Panc1 (cell line): ENCODE measurements around the gene KLHL26. TPM values are rescaled to one million over a fixed set of nuclear protein-coding genes. Genes with fewer than 3 reads are reported as not detected.

ENCODE experiments used
- ATAC-seq: fragments of 200-7000 bp; cut with Tn5 transposase; 2 replicates; pipeline ENCODE4 v1.9.1; 2020; ENCODE audit warnings: mild to moderate bottlenecking, moderate library complexity
- BruUV-seq: library from RNA; stranded (reverse); fragments of 400-500 nt; replicated peaks from 2 replicates; lab custom pipeline; 2021; lab: Mats Ljungman, UMichigan
- CTCF ChIA-PET: fragments of 300-600 bp; sonication (Branson Sonifier 250); formaldehyde crosslinking; loops from one replicate; lab custom pipeline; 2022; ENCODE audit warnings: antibody characterized with exemption; lab: Charles Lee
- POLR2A ChIA-PET: fragments of 300-600 bp; sonication (Branson Sonifier 250); formaldehyde crosslinking; loops from one replicate; lab custom pipeline; 2022; ENCODE audit warnings: antibody characterized with exemption; lab: Charles Lee
- DNase-seq: peaks from one replicate; pipeline ENCODE4 v3.0.0-alpha.2; 2010; ENCODE audit warnings: low read depth, low spot score
- H3K27ac ChIP-seq: 2 replicates; pipeline ENCODE4 v1.5.1; 2011; ENCODE audit warnings: mild to moderate bottlenecking, low read length, inconsistent platforms
- H3K27me3 ChIP-seq: fragments of 200-500 bp; sonication (Bioruptor generic); 2 replicates; pipeline ENCODE4 v1.6.0; 2014; ENCODE audit warnings: low read length, inconsistent platforms; ENCODE audit not compliant: control insufficient read depth, insufficient read depth
- H3K36me3 ChIP-seq: fragments of 200-500 bp; sonication (Bioruptor generic); 2 replicates; pipeline ENCODE4 v1.5.1; 2014; ENCODE audit warnings: inconsistent platforms, mild to moderate bottlenecking, low read length, moderate library complexity; ENCODE audit not compliant: control insufficient read depth, insufficient read depth
- H3K4me1 ChIP-seq: 2 replicates; pipeline ENCODE4 v1.5.1; 2011; ENCODE audit warnings: inconsistent platforms, mild to moderate bottlenecking, low read length, moderate library complexity; ENCODE audit not compliant: control insufficient read depth, insufficient read depth
- H3K4me3 ChIP-seq, 2 experiments: 2 replicates each; pipeline ENCODE4 v1.5.1; 2011 to 2012; ENCODE audit warnings: low read depth in 2 of 2, low read length in 2 of 2, mild to moderate bottlenecking in 2 of 2, inconsistent platforms in 1 of 2, moderate library complexity in 1 of 2
- H3K9me3 ChIP-seq: fragments of 200-500 bp; sonication (Bioruptor generic); 2 replicates; pipeline ENCODE4 v1.5.1; 2014; ENCODE audit warnings: low read depth, mild to moderate bottlenecking, inconsistent platforms, low read length, moderate library complexity; ENCODE audit not compliant: control insufficient read depth, insufficient read depth
- CTCF ChIP-seq: fragments of 450-650 bp; IDR thresholded peaks from 2 replicates; pipeline ENCODE4 v1.5.1; 2017; ENCODE audit warnings: mild to moderate bottlenecking
- POLR2AphosphoS5 ChIP-seq: IDR thresholded peaks from 2 replicates; pipeline ENCODE4 v1.6.1; 2012; ENCODE audit warnings: mild to moderate bottlenecking, low read depth, low read length, moderate library complexity
- REST ChIP-seq, 2 experiments: IDR thresholded peaks; 2 replicates each; pipeline ENCODE4 v1.6.1; 2011 to 2012; ENCODE audit warnings: low read depth in 2 of 2, control low read depth in 1 of 2, low read length in 1 of 2, mild to moderate bottlenecking in 1 of 2, moderate library complexity in 1 of 2; ENCODE audit not compliant: insufficient read depth in 1 of 2
- SIN3A ChIP-seq: IDR thresholded peaks from 2 replicates; pipeline ENCODE4 v1.6.1; 2012; ENCODE audit warnings: low read depth, mild to moderate bottlenecking, low read length, moderate library complexity, borderline replicate concordance; ENCODE audit not compliant: insufficient read depth
- TCF7L2 ChIP-seq: IDR thresholded peaks from 2 replicates; pipeline ENCODE4 v1.6.1; 2011; ENCODE audit warnings: mild to moderate bottlenecking, low read depth, low read length, inconsistent platforms
- in situ Hi-C: cut with HindIII; loops from 2 replicates; pipeline ENCODE4 v1.10.0; 2016; ENCODE audit warnings: low sequenced_read_pairs, low pct_unique_long_range_greater_than_20kb
- intact Hi-C: fragments of 100-400 bp; cut with micrococcal nuclease; formaldehyde crosslinking; loops from one replicate; pipeline ENCODE4 v1.10.0; 2022; ENCODE audit not compliant: unreplicated experiment
- total RNA-seq: library from RNA; stranded (reverse); gene quantifications from one replicate; pipeline ENCODE4 v1.2.1, GENCODE V29; 2021; ENCODE audit not compliant: unreplicated experiment

The KLHL26 gene
- total RNA-seq, 1 experiment from 2014 or later, result 4.4 TPM

- H3K27ac ChIP-seq, result no peak overlapping the region
- H3K4me1 ChIP-seq, result no peaks in the 10 kb centered on the region
- DNase-seq (no peak), ATAC-seq (no peak)
- intact Hi-C loops, result no loop called here
- in situ Hi-C loops, result no loop called here
- no peak overlapping the region for H3K4me3 ChIP-seq
- BruUV-seq, result no TSS peak
- TF ChIP-seq TCF7L2 (no peak), CTCF (no peak), SIN3A (no peak), REST (IDR thresholded peaks at IDR 0.05; ENCODE audit: insufficient read depth in 1 of 2, low read depth in 2 of 2, low read length in 1 of 2) (no peak), POLR2AphosphoS5 (no peak)
- no peaks in the 10 kb centered on the region for H3K9me3 ChIP-seq
- no peaks in the 10 kb centered on the region for H3K36me3 ChIP-seq
- POLR2A ChIA-PET, result interaction anchor here (0.6 kb wide), 1 partner anchor 29 kb away, joined by 7 read pairs; no protein-coding TSS in a partner anchor
- CTCF ChIA-PET, result interaction anchor here (0.5 kb wide), 1 partner anchor 23 kb away, joined by 6 read pairs; no protein-coding TSS in a partner anchor
- H3K27me3 ChIP-seq, result no peaks in the 10 kb centered on the region
Measured at GRCh38 chr19:18649371-18650020, 12.7 kb downstream of the KLHL26 start.

- BruUV-seq, result no TSS peak
- no peak for ATAC-seq
- no peaks in the 10 kb centered on the region for H3K9me3 ChIP-seq
- no peaks in the 10 kb centered on the region for H3K27me3 ChIP-seq
- intact Hi-C loops, result no loop called here
- no peaks in the 10 kb centered on the region for H3K4me1 ChIP-seq
- DNase-seq, result no peak
- H3K4me3 ChIP-seq, result no peak overlapping the region
- CTCF ChIA-PET, result no interaction called here
- TF ChIP-seq CTCF (no peak), SIN3A (no peak), REST (IDR thresholded peaks at IDR 0.05; ENCODE audit: insufficient read depth in 1 of 2, low read depth in 2 of 2, low read length in 1 of 2) (no peak), TCF7L2 (no peak), POLR2AphosphoS5 (no peak)
- no peak overlapping the region for H3K27ac ChIP-seq
- no peaks in the 10 kb centered on the region for H3K36me3 ChIP-seq
- POLR2A ChIA-PET, result no interaction called here
- in situ Hi-C loops, result no loop called here
Measured at GRCh38 chr19:18650021-18650390, 13.2 kb downstream of the KLHL26 start.
